ENCODE measurements around the gene SPATA31C1.
"Not testable (repeated sequence)": the region's sequence is repeated elsewhere in the genome, so short reads cannot be mapped to it uniquely, and the experiment has no call there.

The SPATA31C1 gene

DNA sequence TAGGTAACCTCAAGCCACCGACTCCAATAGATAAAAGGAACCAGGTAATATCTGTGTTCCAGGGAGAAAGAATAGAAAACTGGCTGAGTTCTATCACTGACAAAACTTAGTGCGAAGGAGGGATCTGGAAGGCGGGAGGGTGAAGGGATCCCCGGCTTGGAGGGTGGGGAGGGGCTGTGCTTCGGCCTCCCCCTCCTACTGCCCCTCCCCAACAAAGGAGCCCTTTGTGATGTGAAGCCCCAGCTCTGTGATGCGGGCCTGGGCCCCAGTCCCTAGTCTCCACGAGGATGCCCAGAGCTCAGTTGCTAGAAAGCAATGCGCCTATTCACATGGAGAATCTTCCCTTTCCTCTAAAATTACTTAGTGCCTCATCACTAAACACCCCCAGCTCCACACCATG lies at the start of gene SPATA31C1:
Gene SPATA31C1 (plus strand): TSS at position 301 of the 400 bp plus-strand sequence.
- not testable (repeated sequence) for FAIRE-seq; DNase-seq (ENCODE audit: low spot score)

DNA sequence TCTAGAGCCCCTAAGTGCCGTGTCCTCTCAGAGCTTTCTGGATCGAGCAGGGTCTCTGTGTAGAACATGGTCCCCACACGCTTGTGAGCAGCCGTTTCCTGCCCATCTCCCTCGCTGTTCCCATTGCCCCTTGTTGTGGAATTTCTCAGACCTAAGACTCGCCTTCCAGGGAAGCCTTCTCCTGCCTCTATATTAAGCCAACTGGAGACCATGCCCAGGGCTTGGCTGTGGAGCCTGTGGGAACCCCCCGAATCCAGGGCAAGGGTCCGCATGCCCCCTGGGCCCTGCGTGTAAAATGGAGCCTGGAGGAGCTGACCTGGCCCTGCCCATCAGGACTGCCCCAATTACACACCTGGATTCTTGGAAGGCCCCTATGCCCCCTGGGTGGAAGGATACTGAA lies 49.6 kb upstream of the SPATA31C1 start:
- DNase-seq (ENCODE audit: low spot score) (no peak), FAIRE-seq (no peak)

DNA sequence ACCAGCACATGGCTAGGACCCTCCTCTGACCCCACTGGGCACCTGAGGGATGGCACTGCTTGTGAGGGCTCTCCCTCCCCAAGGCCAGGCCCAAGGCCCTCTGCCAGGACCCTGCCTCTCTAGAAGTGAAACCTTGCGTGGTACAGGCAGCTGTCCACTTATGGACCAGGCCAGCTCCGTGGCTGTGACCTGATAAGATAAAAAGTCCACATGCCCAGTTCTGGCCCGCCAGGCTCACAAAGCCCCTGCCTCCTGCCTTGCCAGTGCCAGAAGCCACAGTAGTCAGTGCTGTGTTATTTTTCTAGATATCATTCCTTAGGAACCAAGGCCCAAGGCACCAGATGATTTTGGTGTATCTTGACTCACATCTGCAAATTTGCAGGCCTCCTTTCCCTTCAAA lies 49.1 kb upstream of the SPATA31C1 start:
- DNase-seq (ENCODE audit: low spot score): no peak
- no peak for FAIRE-seq

DNA sequence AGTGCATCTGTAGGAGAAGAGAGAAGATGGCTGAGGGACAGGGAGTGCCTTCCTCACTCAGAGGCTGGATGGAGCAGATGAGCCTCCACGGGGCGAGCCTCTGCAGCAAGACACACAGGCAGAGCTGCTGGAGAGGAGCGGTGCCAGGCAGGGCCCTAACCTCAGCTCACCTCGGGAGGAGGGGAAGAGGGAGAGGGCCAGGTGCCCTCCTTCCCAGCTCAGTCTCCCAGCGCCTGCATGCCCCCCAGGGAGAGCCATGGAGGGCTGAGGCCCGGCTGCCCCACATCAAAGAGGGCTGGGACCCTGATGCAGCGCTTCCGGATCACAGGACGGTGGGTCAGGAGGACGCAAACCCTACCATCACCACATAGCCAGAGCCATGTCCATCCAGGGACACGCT lies 48.7 kb upstream of the SPATA31C1 start:
- FAIRE-seq: no peak
- no peak for DNase-seq (ENCODE audit: low spot score)

DNA sequence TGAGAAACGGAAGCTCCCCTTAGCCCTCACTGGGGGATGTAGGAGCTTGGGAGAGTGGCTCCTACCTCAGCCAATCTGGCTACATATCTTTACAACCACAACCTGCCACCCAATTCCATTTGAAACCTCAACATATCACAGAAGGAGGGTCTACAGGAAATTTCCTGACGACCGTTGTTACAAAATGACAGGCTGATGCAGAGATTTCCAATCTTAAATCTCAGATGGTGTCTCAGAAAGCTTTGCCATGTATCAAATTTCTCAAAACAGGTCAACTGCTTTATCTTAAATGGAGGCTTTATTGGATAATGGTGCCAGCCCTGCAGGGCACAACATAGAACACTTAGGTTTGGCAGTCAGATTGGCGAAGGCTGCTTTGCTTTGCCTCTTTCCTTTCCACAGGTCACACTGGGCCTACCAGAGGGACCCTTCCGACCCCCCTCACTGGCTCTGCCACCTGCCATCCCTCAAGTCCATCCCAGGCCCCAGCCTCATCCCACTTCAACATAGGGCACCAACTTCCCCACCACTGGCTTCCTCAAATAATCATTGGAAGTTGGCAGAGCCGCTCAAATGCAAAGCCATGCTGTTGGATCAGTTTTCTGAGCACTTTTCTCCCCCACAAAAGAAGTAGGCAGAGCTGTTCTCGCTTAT lies 46.2 kb upstream of the SPATA31C1 start:
- no peak for FAIRE-seq

DNA sequence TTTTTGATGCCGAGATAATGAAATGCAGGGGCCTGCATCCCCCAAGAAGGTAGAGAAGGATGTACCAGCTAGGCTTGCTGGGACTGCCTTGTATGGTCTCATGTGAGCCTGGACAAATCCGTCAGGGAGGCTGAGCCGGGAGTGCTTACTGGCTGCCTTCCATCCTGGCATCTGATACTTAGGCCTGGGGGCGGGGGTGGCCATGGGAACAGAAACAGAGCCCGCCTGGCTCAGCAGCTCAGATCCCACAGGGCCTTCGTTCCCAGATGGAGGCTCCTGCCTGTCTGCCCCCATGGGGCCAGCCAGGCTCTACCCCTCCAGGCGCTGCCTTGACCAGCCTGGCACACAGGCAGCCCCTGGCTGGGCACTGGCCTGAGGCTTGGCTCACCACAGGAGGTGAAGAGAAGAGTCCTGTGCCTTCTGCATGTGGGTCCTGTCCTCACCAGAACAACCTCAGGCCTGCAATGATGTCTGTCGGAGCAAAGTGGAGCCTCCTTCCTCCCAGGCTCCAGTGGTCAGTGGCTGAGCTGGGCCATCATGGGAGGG lies 45.6 kb upstream of the SPATA31C1 start:
- DNase-seq (ENCODE audit: low spot score) (no peak), FAIRE-seq (no peak)

More for the DNA sequence above, 46.2 kb upstream of the SPATA31C1 start:
- DNase-seq (ENCODE audit: low spot score): no peak

DNA sequence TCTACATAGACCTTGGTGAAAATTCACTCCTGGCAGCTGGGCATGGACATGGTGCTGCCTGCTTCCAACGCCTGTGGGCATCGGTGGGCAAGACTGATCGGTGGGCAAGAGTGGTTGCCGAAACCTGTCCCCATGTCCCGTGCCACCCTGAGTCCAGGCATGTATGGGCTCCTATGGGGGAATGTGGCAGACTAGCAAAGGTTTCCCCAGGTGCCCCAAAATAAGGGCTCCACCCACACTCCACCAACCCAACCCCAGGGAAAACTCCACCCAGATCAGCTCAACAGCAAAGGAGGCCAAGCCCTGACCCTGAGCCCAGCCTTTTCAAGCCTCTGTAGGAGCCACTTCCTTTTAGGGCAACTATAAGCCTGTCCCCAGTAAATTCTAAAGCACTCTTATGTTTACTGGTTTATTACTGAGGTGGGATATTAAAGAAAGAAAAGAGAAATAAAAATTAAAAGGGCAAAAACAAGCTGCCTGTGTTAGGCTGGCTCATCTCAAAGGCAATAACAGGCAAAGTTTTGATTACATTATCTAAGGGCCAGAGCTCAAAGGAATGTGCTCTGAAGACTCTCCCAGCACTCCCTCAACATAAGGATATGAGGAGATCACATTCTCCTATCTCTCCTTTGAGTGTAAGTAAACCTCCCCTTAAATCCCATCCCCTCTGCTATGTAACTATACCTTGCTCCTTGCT lies 44.0 kb upstream of the SPATA31C1 start:
- FAIRE-seq: no peak
- no peak for DNase-seq (ENCODE audit: low spot score)

DNA sequence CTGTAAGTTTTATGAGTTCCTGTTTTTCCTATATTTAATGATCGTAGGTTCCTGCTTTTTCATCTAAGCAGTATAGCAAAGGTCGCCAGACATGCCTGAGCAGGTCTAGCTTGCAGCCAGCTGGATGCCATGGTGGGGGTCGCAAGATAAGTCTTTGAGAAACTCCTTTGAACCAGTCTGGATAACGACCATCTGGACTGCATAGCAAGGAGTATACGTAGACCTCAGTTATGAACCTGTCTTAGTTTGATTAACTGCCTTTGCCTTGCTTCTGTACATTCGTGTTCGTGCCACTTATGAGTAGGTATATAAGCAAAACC lies 43.5 kb upstream of the SPATA31C1 start:
- DNase-seq (ENCODE audit: low spot score) (no peak), FAIRE-seq (no peak)

DNA sequence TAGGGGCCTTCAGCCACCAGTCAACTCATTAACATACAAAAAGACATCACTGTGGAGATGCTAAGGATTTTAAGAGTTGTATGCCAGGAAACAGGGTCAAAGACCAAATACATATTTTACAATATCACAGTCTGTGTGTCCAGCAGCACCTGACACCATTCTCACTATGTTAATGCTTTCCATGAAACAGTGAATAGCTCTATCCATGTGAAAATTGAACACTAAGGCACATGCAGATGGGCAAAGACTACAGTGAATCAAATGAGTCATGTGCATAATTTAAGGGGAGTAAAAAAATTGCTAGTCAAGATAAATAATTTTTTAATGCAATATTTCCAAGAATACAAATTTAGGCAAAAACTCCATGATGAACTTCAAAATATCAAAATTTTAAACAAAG lies 42.7 kb upstream of the SPATA31C1 start:
- no peak for FAIRE-seq

DNA sequence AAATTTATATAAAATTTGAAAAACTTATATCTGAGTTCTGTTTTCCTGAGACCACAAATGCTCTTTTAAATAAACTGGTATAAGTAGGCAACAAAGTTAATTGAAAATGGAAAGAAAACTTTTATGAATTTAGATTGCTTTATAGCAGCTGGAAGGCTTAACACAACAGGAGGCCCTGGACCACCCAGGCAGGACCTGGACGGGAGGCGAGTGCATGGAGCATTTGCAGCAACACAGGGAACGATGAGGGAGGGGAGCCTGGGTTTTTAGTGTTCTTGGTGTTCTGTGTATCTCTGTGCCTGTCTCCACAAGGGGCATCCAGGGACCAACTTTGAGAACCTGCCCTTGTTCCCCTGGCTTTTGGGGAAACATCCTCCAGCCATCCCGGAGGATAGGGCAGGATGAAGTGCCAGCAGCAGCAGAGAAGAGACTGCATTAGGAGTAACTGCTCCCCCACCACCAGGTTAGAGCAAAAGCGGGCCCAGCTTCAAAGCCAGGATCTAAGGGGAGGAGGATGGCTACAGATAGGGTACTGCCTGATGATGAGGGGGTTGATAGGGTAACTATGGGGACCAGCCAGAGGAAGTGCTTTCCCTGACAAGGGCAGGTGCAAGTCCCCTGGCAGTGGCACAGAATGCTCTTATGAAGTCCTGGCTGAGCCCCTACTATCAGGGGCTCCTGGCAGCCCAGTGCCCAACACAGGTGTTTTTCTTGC lies 41.8 kb upstream of the SPATA31C1 start:
- FAIRE-seq (no peak), DNase-seq (ENCODE audit: low spot score) (no peak)

More for the DNA sequence above, 42.7 kb upstream of the SPATA31C1 start:
- no peak for DNase-seq (ENCODE audit: low spot score)

DNA sequence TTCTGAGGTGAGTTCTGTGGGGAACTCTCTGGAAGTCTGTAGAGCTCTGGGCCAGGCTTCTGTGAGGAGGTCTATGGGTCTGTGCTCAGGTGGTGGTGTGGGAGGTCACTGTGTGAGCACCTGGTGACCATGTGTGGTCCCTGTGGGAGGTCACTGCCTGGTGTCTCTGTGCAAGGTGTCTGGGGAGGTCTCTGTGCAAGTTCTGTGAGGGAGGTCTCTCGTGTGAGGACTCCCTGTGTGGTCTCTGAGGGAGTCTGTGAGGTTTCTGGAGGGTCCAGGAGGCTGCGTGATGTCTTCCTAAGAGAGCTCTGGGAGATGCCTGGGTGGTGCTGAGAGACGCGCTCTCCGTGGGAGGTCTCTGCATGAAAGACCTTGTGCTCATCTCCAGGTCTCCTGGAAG lies 41.1 kb upstream of the SPATA31C1 start:
- FAIRE-seq: no peak
- no peak for DNase-seq (ENCODE audit: low spot score)

DNA sequence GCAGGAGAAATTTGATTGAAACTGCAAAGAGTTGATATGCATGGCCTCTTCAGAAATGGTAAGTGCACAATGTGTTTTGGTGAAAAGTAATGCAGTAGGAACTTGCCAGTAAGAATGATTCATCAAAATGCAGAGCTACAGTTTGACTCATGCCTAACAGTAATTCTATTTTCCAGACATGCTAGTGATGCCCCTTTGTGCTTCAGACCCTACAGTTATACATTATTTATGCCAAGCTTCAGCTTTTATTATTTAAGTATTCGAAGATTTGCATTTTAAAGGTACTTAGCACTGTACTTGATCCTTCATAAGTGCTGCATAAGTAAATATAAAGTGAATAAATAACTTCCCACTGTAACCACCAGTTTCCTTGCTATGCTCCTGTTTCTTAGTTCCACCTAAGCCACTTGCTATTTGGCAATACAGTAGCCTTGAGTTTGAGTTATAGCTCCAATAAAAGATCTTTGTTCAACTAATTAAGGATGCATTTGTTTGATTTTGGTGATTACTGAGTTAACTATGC lies 38.7 kb upstream of the SPATA31C1 start:
- FAIRE-seq (peak; percentile 90), DNase-seq (ENCODE audit: low spot score) (peak; percentile 44)

DNA sequence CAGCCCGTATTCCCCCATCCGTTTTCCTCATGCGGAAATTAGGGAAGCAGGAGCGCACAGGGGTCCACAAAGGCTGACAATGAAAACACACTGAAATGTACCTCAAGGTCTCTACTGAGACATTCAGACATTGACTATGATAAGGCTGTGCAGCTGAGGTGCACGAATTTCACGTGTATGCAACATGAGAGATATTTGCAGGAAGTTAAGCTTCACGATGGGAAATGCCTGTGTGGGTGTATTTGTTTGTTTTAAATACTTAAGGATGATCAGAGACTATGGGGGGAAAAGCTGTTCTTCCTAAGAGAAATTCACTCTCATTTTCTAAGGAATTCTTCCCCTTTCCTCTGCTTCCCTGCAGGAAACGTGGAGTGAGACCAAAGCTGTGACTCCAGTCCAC lies 37.6 kb upstream of the SPATA31C1 start:
- FAIRE-seq (no peak), DNase-seq (ENCODE audit: low spot score) (no peak)

DNA sequence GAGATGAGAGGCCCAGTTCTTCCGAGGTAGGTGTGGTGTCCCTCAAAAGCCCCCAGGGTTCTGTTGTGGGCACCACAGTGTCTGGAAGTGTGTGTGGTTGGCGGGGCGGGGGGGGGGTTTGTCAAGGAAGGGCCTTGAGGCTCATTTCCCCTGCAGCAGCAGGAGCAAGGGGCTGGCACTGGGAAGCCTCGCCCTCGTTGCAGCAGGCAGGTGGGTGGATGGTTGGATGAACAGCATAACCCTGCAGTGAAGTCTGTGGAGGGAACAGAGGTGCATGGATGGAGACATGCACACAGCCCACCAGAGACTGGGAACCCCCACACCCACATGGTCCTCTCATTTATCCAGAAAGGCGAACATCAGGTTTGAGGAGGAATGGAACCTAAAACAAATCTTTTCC lies 37.1 kb upstream of the SPATA31C1 start:
- DNase-seq (ENCODE audit: low spot score): no peak
- no peak for FAIRE-seq

DNA sequence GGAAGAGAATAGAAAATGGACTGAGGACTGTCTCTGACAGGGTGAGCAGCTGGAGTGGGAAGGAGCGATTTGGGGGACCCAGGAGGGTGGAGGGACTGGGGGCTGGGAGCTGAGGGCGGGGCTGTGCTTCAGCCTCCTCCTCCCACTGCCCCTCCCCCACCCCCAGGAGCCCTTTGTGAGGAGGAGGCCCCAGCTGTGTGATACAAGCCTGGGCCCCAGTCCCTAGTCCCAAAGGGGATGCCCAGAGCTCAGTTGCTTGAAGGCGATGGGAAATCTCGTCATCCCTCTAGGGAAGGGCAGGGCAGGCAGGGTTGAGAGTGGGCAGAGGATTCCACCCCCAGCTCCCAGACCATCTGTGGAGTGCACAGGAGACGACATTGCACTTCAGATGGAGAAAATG lies 35.1 kb upstream of the SPATA31C1 start, which contains the start of gene SPATA31E1:
Gene SPATA31E1 (plus strand): TSS at position 251 of the 400 bp plus-strand sequence. CDS start 15 bp downstream, at position 266.
- DNase-seq (ENCODE audit: low spot score): no peak
- FAIRE-seq: no peak

DNA sequence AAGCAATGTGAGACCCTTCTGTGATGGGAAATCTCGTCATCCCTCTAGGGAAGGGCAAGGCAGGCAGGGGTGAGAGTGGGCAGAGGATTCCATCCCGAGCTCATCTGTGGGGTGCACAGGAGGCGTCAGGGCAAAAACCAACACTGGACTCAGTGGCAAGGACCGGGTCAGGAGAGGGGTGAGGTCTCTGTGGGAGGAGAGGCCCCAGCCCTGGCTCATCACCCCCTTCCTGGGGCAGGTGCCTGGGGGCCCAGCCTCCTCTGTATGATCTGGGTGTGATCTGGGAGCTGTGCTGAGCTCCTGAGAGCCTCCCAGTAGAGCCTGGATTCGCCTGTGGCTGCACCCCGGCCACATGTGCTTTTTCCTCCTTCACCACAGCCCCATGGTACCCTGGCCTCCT lies 34.5 kb upstream of the SPATA31C1 start:
- FAIRE-seq (no peak), DNase-seq (ENCODE audit: low spot score) (no peak)

DNA sequence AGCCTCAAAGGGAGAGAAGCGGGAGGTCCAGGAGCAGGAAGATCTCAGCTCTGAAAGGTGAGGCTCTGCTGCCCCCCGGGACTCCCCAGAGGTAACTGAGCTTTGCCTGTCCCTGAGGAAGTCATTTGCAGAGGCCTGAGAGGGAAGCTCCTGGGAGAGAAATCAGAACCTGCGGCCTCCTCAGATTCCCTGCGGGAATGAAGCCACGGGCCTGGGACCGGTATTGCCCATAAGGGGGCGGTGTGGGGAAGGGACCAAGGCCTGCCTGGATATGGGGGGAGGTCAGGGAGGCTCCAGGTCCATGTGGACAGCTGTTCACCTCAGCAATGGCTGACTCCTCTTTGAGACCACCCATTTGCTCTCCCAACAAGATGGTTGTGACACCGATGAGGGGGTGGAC lies 33.8 kb upstream of the SPATA31C1 start:
- FAIRE-seq (no peak), DNase-seq (ENCODE audit: low spot score) (no peak)

DNA sequence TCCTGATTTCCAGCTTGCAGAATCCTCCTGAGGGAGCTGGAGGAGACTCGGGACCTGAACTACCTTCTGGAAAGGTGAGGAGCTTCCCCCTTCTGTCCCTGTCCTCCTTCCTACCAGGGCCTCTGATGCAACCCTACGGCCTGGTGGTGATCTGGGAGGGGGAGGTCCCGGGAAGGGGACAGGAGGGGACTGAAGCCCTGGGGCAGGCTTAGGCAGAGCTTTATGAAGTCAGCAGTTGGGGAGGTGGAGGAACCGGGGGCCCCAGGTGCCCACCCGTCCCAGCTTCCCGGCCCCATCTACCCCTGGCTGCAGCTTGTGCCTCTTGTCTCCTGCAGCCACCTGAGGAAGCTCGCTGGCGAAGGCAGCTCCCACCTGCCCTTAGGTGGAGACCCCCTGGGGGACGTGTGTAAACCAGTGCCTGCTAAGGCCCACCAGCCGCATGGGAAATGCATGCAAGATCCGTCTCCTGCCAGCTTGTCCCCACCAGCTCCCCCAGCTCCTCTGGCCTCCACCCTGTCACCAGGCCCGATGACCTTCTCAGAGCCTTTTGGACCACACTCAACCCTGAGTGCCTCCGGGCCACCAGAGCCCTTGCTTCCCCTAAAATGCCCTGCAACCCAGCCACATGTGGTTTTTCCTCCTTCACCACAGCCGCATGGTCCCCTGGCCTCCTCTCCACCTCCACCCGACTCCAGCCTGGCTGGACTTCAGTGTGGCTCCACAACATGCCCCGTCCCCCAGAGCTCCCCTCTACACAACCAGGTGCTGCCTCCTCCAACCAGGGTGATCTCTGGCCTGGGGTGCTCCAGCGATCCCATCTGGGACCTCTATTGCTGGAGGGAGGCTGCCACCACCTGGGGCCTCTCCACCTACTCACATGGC lies 32.9 kb upstream of the SPATA31C1 start:
- DNase-seq (ENCODE audit: low spot score) (no peak), FAIRE-seq (no peak)

DNA sequence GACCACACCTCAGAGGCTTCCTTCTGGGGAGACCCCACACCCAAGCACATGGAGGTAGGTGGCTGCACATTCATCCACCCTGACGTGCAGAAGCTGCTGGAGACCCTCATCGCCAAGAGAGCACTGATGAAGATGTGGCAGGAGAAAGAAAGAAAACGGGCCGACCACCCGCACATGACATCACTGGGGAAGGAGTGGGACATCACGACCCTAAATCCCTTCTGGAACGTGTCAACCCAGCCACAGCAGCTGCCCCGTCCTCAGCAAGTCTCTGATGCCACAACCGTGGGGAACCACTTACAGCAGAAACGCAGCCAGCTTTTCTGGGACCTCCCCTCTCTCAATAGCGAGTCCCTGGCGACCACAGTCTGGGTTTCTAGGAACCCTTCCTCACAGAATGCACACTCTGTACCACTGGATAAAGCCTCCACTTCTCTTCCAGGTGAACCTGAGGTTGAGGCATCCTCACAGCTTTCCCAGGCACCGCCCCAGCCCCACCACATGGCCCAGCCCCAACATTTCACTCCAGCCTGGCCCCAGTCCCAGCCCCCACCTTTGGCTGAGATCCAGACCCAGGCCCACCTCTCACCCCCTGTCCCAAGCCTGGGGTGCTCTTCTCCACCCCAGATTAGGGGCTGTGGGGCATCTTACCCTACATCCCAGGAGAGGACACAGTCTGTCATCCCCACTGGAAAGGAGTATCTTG lies 32.1 kb upstream of the SPATA31C1 start:
- DNase-seq (ENCODE audit: low spot score) (no peak), FAIRE-seq (no peak)

DNA sequence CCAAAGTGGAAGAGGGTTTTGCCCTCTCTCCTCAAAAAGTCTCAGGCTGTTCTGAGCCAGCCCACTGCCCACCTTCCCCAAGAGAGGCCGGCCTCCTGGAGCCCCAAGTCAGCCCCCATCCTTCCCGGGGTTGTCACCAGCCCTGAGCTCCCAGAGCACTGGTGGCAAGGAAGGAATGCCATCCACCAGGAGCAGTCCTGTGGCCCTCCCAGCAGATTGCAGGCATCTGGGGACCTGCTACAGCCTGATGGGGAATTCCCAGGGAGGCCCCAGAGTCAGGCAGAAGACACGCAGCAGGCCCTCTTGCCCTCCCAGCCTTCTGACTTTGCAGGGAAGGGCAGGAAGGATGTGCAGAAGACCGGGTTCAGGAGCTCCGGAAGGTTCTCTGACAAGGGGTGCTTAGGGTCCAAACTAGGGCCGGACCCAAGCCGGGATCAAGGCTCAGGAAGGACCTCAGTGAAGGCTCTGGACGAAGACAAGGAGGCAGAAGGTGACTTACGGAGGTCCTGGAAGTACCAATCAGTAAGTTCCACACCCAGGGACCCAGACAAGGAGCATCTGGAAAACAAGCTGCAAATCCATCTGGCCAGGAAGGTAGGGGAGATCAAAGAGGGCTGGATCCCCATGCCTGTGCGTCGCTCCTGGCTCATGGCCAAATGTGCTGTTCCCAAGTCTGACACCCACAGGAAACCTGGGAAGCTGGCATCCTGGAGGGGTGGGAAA lies 31.4 kb upstream of the SPATA31C1 start:
- DNase-seq (ENCODE audit: low spot score) (no peak), FAIRE-seq (no peak)
